ENCODE measurements around the gene EXOC2. TPM values are rescaled to one million over a fixed set of nuclear protein-coding genes. Genes with fewer than 3 reads are reported as not detected.

EXOC2 gene
- total and polyA plus RNA-seq, 2 donors (not counting 3 experiments of a cell fraction or from before 2014, with no cell fraction given): 18.2 to 30.8 TPM

DNA sequence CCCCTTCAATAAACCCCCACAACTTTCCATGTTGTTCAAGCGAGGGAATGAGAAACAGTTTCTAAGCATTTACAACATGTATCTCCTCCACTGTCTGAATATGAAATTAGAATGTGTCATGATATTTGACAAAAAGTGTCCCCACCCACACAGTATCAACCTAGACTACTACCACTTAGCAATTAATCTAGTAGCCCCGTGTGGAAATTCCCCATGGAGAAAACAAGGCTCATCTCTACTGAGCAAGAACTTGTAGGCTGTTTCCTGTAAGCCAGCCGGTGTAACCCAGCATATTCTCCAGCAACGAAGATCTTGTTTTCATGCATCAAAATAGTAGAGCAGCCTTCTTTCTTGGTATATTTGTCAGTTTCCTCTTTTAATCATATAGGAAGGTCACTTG lies 186.4 kb downstream of the EXOC2 start:
- Histone ChIP-seq H2AFZ (ENCODE audit: low read depth, low read length) (no peak overlapping the region), H3K9ac (replicated peaks; ENCODE audit: extremely low read depth, insufficient read depth, low read length) (no peak overlapping the region), H4K20me1 (replicated peaks; ENCODE audit: control insufficient read depth, extremely low read depth, insufficient read depth, low read length) (no peaks in the 10 kb centered on the region), H3K9me3 (replicated peaks; ENCODE audit: control insufficient read depth, insufficient read depth, low read length) (no peaks in the 10 kb centered on the region), H3K4me1 (ENCODE audit: control insufficient read depth, extremely low read depth, insufficient read depth, low read length) (no peaks in the 10 kb centered on the region), H3K4me2 (ENCODE audit: insufficient read depth, low read length) (no peak overlapping the region), H3K9me1 (replicated peaks; ENCODE audit: control insufficient read depth, extremely low read depth, insufficient read depth, low read length) (no peaks in the 10 kb centered on the region), H3K36me3 (ENCODE audit: control insufficient read depth in 2 of 2, extremely low read depth in 1 of 2, insufficient read depth in 2 of 2, low read length in 2 of 2) (peaks cover 0 to 2% of the 10 kb centered on the region in 2 experiments), H3K27ac (ENCODE audit: insufficient read depth, low read depth, low read length) (no peak overlapping the region), H3K27me3 (ENCODE audit: control insufficient read depth in 2 of 2, insufficient read depth in 2 of 2, low read length in 2 of 2) (no peaks in the 10 kb centered on the region), H3K79me2 (ENCODE audit: control insufficient read depth, insufficient read depth, low read length) (no peaks in the 10 kb centered on the region), H3K4me3 (replicated peaks in 1 of 3; ENCODE audit: insufficient read depth in 1 of 3, low read depth in 1 of 3, low read length in 3 of 3) (no peak overlapping the region)
- ChIA-PET POLR2A (no interaction called here), CTCF (no interaction called here)
- no peak for TF ChIP-seq POLR2A (IDR thresholded peaks at IDR 0.05; ENCODE audit: low read depth, low read length)
- TF ChIP-seq, protein P1, sequence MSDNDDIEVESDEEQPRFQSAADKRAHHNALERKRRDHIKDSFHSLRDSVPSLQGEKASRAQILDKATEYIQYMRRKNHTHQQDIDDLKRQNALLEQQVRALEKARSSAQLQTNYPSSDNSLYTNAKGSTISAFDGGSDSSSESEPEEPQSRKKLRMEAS (IDR thresholded peaks at IDR 0.05; ENCODE audit: insufficient read depth, insufficient read length): no peak
- no peak for TF ChIP-seq GATA2 (IDR thresholded peaks at IDR 0.05; ENCODE audit: insufficient read depth, insufficient read length, low read depth, low read length)
- TF ChIP-seq EZH2 (IDR thresholded peaks at IDR 0.05; ENCODE audit: borderline replicate concordance, low read depth, low read length, severe bottlenecking): no peak
- TF ChIP-seq JUN (IDR thresholded peaks at IDR 0.05; ENCODE audit: borderline replicate concordance, insufficient read depth, insufficient read length, low read depth): no peak
- TF ChIP-seq, protein P2, sequence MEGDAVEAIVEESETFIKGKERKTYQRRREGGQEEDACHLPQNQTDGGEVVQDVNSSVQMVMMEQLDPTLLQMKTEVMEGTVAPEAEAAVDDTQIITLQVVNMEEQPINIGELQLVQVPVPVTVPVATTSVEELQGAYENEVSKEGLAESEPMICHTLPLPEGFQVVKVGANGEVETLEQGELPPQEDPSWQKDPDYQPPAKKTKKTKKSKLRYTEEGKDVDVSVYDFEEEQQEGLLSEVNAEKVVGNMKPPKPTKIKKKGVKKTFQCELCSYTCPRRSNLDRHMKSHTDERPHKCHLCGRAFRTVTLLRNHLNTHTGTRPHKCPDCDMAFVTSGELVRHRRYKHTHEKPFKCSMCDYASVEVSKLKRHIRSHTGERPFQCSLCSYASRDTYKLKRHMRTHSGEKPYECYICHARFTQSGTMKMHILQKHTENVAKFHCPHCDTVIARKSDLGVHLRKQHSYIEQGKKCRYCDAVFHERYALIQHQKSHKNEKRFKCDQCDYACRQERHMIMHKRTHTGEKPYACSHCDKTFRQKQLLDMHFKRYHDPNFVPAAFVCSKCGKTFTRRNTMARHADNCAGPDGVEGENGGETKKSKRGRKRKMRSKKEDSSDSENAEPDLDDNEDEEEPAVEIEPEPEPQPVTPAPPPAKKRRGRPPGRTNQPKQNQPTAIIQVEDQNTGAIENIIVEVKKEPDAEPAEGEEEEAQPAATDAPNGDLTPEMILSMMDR (IDR thresholded peaks at IDR 0.05; ENCODE audit: extremely low read depth in 1 of 2, insufficient read depth in 1 of 2, low read depth in 1 of 2, low read length in 2 of 2): no peak
- TF ChIP-seq POLR2AphosphoS5 (IDR thresholded peaks at IDR 0.05; ENCODE audit: insufficient read depth, low read depth, low read length): no peak
- no peak for TF ChIP-seq MYC (IDR thresholded peaks at IDR 0.05; ENCODE audit: low read depth, low read length)
- TF ChIP-seq FOS (IDR thresholded peaks at IDR 0.05; ENCODE audit: borderline replicate concordance, insufficient read depth, low read length): no peak
- intact Hi-C loops (cut with micrococcal nuclease) (loop anchor here (10.0 kb wide), 1 partner anchor 1988 kb away; no protein-coding TSS in a partner anchor), dilution Hi-C loops (cut with MboI; ENCODE audit: extremely low pct_ligation_motif_present, low sequenced_read_pairs) (no loop called here)
- DNase-seq (ENCODE audit: low read depth, low spot score) (no peak), FAIRE-seq (no peak)
- no TSS peak for BruUV-seq (replicated peaks)
